Articular chondrocyte of knee joint (primary cell): ENCODE measurements around the gene DUSP18. TPM values are rescaled to one million over a fixed set of nuclear protein-coding genes. Genes with fewer than 3 reads are reported as not detected.

Experiments
- total RNA-seq: library from RNA; depleted of rRNA; stranded (reverse); fragments of >200 nt; gene quantifications from 2 replicates; pipeline ENCODE4 v1.2.3, GENCODE V29; 2012

The DUSP18 gene
- 13.1 and 13.6 TPM in 2 replicates for total RNA-seq

DNA sequence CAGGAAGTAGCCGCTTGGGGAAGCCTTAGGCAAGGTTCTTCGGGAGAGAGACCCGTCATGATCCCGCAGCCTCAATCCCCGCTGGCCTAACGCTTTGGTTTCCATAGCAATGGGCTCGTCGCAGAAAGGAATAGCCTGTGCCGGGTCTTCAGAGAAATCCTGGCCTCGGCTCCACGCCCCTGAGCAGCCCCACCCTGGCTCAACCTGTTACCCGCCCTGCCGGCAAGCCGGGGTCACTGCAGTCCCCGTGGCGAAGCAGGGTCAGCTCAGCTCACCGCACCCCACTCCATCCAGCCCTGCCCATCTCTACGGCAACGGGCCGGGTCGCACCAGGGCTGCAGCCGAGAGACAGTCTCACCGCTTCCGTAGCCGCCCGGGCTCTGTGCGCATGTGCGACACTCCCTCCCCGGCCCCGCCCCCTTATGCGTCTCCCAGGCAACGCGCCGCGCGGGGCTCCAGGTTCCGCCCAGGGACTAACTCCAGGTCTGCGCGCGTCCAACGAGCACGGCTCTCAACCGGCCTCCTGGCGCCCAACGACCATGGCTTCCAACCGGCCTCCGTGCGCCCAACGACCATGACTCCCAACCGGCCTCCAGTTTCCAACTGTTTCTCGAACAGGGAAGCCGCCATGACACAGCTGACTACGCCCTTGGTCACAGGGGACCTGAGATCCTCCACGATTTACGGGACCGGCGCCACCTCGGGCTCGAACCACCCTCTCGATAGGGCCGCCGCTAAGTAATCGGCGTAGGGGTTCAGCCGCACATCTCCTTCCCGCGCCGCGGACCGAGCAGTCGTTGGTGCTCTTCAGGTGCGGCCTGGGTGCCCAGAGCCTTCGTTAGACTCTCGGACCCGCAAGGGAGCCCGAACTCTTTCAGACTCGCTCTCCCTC, at the start of gene DUSP18:
DUSP18 (minus strand) TSS at position 382 of the 892 bp plus-strand sequence. CDS start 3,872 bp downstream, outside the sequence.

DNA sequence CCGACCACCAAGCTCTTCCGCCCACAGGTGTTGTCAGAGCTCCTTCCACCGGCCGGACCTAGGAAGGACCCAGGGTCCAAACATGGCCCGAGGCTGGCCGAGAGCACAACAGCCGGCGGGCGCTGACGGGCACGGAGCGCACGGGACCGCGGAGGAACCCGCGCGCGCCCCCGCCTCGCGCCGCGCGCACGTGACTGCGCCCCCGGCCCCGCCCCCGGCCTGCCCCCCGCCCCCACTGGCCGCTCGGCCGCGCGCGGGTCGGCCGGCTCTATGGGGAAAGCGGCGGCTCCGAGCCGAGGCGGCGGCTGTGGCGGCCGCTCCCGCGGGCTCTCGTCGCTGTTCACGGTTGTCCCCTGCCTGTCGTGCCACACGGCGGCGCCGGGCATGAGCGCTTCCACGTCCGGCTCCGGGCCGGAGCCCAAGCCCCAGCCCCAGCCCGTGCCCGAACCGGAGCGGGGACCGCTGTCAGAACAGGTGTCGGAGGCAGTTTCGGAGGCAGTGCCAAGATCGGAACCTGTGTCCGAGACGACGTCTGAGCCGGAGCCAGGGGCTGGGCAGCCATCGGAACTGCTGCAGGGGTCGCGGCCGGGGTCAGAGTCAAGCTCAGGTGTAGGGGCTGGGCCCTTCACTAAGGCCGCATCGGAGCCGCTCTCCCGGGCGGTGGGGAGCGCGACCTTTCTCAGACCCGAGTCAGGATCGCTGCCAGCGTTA, 27.1 kb upstream of the DUSP18 start, which contains the start of gene OSBP2:
OSBP2 (plus strand) TSS at position 235 of the 711 bp plus-strand sequence; CDS start at position 271, 36 bp downstream.

DNA sequence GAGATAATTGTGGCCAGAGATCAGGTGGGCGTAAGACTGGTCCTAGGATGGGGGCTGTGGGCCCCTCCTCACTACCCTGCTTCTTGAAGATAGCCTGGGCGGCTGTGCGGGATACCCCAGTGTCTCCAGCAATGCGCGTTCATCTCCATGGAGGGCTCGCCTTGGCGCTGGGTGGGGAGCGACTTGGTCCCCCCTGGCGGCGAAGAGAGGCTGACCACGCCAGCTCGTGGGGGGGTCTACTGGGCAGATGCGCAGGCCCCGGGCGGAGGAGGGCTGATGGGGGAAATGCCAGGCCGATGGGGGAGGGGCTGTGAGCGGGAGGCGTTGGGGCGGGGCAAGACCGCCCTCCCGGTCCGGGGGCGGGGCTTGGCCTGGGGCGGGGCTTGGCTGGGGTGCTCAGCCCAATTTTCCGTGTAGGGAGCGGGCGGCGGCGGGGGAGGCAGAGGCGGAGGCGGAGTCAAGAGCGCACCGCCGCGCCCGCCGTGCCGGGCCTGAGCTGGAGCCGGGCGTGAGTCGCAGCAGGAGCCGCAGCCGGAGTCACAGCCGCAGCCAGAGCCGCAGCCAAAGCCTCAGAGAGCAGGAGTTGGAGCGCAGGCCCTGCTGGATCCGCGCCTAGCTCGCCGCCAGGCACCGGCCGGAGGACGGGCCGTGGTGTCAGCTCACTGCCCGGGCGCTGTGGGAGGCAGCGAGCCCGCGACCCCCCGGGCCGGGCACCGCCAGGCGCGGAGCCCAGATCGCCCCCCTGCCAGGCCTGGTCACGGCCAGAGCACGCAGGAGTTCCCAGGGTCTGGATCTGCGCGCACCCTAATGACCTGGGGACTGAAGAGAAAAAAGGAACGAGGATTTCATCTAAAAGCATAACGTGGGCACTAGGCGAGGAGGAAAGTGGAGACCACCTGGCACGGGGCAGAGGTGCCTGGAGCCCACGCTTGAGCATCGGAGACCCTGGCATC, 32.1 kb downstream of the DUSP18 start, which contains the start of gene SLC35E4:
SLC35E4 (plus strand) TSS at position 509 of the 953 bp plus-strand sequence. CDS start 670 bp downstream, outside the sequence.

Other genes with a start within 250 kb of the DUSP18 start
- gene MTFP1, start 242.1 kb downstream of the DUSP18 start, total RNA-seq = 3.1 and 6.8 TPM in 2 replicates
- not detected in 2 replicates for gene SEC14L3, start 195.9 kb downstream of the DUSP18 start, total RNA-seq
- 0.52 and 2.2 TPM in 2 replicates for gene SEC14L4, start 162.2 kb downstream of the DUSP18 start, total RNA-seq
- 2.6 and 6.1 TPM in 2 replicates for gene SEC14L6, start 121.1 kb downstream of the DUSP18 start, total RNA-seq
- 0.13 and 0.22 TPM in 2 replicates for gene GAL3ST1, start 93.2 kb downstream of the DUSP18 start, total RNA-seq
- 56.1 and 63.5 TPM in 2 replicates for gene PES1, start 76.0 kb downstream of the DUSP18 start, total RNA-seq
- 4.4 and 5.5 TPM in 2 replicates for gene TCN2, start 60.7 kb downstream of the DUSP18 start, total RNA-seq
- 9.5 and 9.7 TPM in 2 replicates for gene SLC35E4, start 32.1 kb downstream of the DUSP18 start, total RNA-seq
- gene OSBP2, start 27.0 kb upstream of the DUSP18 start, total RNA-seq = 1.2 and 1.4 TPM in 2 replicates